DND-41 (cell line): ENCODE measurements around the gene KIAA1671.

Experiments
- EZH2 ChIP-seq: IDR thresholded peaks from 3 replicates; pipeline ENCODE4 v1.6.1; 2012; ENCODE audit warnings: borderline replicate concordance, low read depth, mild to moderate bottlenecking, moderate library complexity, low read length, inconsistent platforms; ENCODE audit not compliant: severe bottlenecking
- TF ChIP-seq, protein P1 (sequence below): IDR thresholded peaks from 2 replicates; pipeline ENCODE4 v1.5.1; 2012; ENCODE audit warnings: borderline replicate concordance, low read length, moderate library complexity, mild to moderate bottlenecking; ENCODE audit not compliant: poor library complexity, severe bottlenecking; ENCODE audit errors: extremely low read depth

DNA sequence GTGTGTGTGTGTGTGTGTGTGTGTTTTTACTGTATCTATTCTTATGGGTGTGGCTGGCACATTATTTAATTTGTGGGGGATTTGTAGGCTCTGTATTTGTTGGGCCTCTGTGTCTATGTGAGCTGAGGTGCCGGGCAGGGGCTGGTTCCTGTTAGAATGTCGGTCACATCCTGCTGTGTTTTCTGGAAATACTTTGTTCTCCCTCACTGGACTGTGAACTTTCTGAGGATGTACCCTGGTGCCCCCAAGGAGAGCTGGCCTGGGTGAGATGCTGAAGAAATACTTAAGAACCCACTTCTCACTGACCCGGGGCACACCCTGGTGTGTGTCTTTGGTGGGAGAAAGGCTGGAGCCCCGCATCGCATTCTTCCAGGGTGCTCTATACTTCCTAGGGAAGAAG is 28.6 kb downstream of the KIAA1671 start:
- TF ChIP-seq, protein P1, sequence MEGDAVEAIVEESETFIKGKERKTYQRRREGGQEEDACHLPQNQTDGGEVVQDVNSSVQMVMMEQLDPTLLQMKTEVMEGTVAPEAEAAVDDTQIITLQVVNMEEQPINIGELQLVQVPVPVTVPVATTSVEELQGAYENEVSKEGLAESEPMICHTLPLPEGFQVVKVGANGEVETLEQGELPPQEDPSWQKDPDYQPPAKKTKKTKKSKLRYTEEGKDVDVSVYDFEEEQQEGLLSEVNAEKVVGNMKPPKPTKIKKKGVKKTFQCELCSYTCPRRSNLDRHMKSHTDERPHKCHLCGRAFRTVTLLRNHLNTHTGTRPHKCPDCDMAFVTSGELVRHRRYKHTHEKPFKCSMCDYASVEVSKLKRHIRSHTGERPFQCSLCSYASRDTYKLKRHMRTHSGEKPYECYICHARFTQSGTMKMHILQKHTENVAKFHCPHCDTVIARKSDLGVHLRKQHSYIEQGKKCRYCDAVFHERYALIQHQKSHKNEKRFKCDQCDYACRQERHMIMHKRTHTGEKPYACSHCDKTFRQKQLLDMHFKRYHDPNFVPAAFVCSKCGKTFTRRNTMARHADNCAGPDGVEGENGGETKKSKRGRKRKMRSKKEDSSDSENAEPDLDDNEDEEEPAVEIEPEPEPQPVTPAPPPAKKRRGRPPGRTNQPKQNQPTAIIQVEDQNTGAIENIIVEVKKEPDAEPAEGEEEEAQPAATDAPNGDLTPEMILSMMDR, result no peak
- TF ChIP-seq EZH2, result no peak
